Measurements from ENCODE around the gene C4orf50. TPM values are rescaled to one million over a fixed set of nuclear protein-coding genes. Genes with fewer than 3 reads are reported as not detected.

C4orf50 gene
- total and polyA plus RNA-seq, 2 of the 8 experiments (the other 6 are each of a cell fraction or from before 2014, with no cell fraction given), result 0.08 to 0.22 TPM

- no peak overlapping the region for H4K8ac ChIP-seq (ENCODE audit: extremely low read depth, insufficient read depth, low read length)
- H3K27me3 ChIP-seq (replicated peaks in 1 of 4; ENCODE audit: control insufficient read depth in 3 of 4, extremely low read depth in 1 of 4, insufficient read depth in 3 of 4, low read length in 3 of 4), result no peaks in the 10 kb centered on the region
- H4K91ac ChIP-seq (replicated peaks; ENCODE audit: insufficient read length, low read length), result no peak overlapping the region
- H3K27ac ChIP-seq (ENCODE audit: low read depth, low read length), result no peak overlapping the region
- H4K5ac ChIP-seq (ENCODE audit: insufficient read length, low read depth, low read length), result no peak overlapping the region
- DNase-seq (ENCODE audit: low read depth in 1 of 2, low spot score in 2 of 2) (no peak), FAIRE-seq (no peak)
- no peak overlapping the region for H2BK120ac ChIP-seq (replicated peaks; ENCODE audit: low read depth, low read length)
- peaks cover 13% of the 10 kb centered on the region; the same call in 1 of the 2 replicates for H3K23me2 ChIP-seq (ENCODE audit: low read depth, low read length)
- H2BK5ac ChIP-seq (ENCODE audit: low read depth, low read length), result no peak overlapping the region
- H2AFZ ChIP-seq (ENCODE audit: low read length), result no peak overlapping the region
- no peak overlapping the region for H3K4me2 ChIP-seq (ENCODE audit: insufficient read depth in 1 of 2, low read depth in 2 of 2, low read length in 2 of 2)
- no peaks in the 10 kb centered on the region; a peak in 1 of 7 replicates for H3K4me1 ChIP-seq (replicated peaks in 1 of 4; ENCODE audit: control insufficient read depth in 3 of 4, insufficient read depth in 4 of 4, low read length in 3 of 4)
- no peak overlapping the region for H3K23ac ChIP-seq (ENCODE audit: insufficient read length)
- no peak overlapping the region for H3K18ac ChIP-seq (ENCODE audit: extremely low read depth, low read length)
- no peak overlapping the region for H3K4me3 ChIP-seq (ENCODE audit: extremely low read depth in 1 of 4, insufficient read depth in 2 of 4, low read depth in 3 of 4, low read length in 4 of 4)
- 91% methylated on average over 16 of the region's 16 CpGs; no CpG with 5 or more reads in 1 of the 2 experiments for WGBS, 2 experiments (ENCODE audit: extremely low coverage in 1 of 2, insufficient coverage in 1 of 2, insufficient read length in 1 of 2, insufficient replicate concordance in 2 of 2, low coverage in 1 of 2, low lambda C conversion rate in 2 of 2, missing lambda C conversion rate in 1 of 2)
- H3K9me3 ChIP-seq (ENCODE audit: insufficient read depth in 2 of 2, low read depth in 1 of 2, low read length in 1 of 2), result no peaks in the 10 kb centered on the region; a peak in 1 of 4 replicates
- no peak overlapping the region for H3K9ac ChIP-seq (replicated peaks in 1 of 4; ENCODE audit: extremely low read depth in 1 of 4, low read depth in 3 of 4, low read length in 3 of 4)
- TF ChIP-seq BRCA1 (IDR thresholded peaks at IDR 0.05; ENCODE audit: low read depth, low read length), result no peak
- no peak for TF ChIP-seq BCL11A (IDR thresholded peaks at IDR 0.05; ENCODE audit: low read depth in 2 of 2, low read length in 2 of 2)
- no peak for TF ChIP-seq RNF2 (IDR thresholded peaks at IDR 0.05; ENCODE audit: borderline replicate concordance, low read depth, low read length, missing control alignments, poor library complexity, severe bottlenecking)
- TF ChIP-seq SIX5 (IDR thresholded peaks at IDR 0.05; ENCODE audit: low read depth, low read length), result no peak
- peak; percentile 70; the same call in 1 of the 2 replicates for TF ChIP-seq CEBPB (IDR thresholded peaks at IDR 0.05; ENCODE audit: low read depth, low read length)
- no peak overlapping the region for H2BK15ac ChIP-seq (ENCODE audit: low read length)
- H3K4ac ChIP-seq (replicated peaks; ENCODE audit: insufficient read length, low read depth, low read length), result no peak overlapping the region
- no peak overlapping the region for H3K56ac ChIP-seq (replicated peaks; ENCODE audit: insufficient read length, low read depth, low read length)
- no peak overlapping the region for H3K14ac ChIP-seq (ENCODE audit: insufficient read length)
- ChIA-PET POLR2A (ENCODE audit: partially characterized antibody) (no interaction called here), CTCF (ENCODE audit: partially characterized antibody) (interaction anchor here (0.8 to 1.0 kb wide), 3 partner anchors 15 to 122 kb away, joined by 3 to 4 read pairs (median 3); no protein-coding TSS in a partner anchor)
- H2AK5ac ChIP-seq (ENCODE audit: low read depth, low read length), result no peak overlapping the region
- peaks cover 2 to 40% (median 25%) of the 10 kb centered on the region in 4 experiments; a peak in 7 of 8 replicates for H3K36me3 ChIP-seq (ENCODE audit: control insufficient read depth in 2 of 4, insufficient read depth in 4 of 4, low read length in 3 of 4)
- H3K79me2 ChIP-seq (ENCODE audit: control insufficient read depth in 1 of 2, insufficient read depth in 2 of 2, low read length in 2 of 2), result peaks cover 0 to 25% of the 10 kb centered on the region in 2 experiments
- no peak overlapping the region for H2BK12ac ChIP-seq (ENCODE audit: low read depth, low read length)
- peaks cover 4 to 34% of the 10 kb centered on the region in 2 experiments for H4K20me1 ChIP-seq (replicated peaks in 1 of 2; ENCODE audit: control insufficient read depth in 1 of 2, insufficient read depth in 2 of 2, low read length in 2 of 2)
- no peak overlapping the region for H2BK20ac ChIP-seq (ENCODE audit: low read length)
- H3K79me1 ChIP-seq (ENCODE audit: low read depth, low read length), result peaks cover 16% of the 10 kb centered on the region
These were observed 160.0 kb downstream of the C4orf50 start for GRCh38 chr4:5858020-5858769.

Data from H1 (cell line).